GM12874 (cell line): ENCODE results near the gene PRPF4.

Experiments used
- CTCF ChIP-seq: IDR thresholded peaks from 2 replicates; pipeline ENCODE4 v1.5.1; 2011; ENCODE audit warnings: low read depth, mild to moderate bottlenecking, control low read depth, low read length, moderate library complexity; ENCODE audit not compliant: insufficient read depth

The PRPF4 gene

GRCh38 chr9:113341712-113342410 lies 66.4 kb downstream of the PRPF4 start:
- TF ChIP-seq CTCF = no peak
